K562 (cell line): Measurements from ENCODE around the gene SDK1.

Source experiments
- ETV6 ChIP-seq, 3 experiments: fragments of 150-350 bp in 1 of 3; sonication (generic) in 1 of 3; formaldehyde crosslinking in 1 of 3; IDR thresholded peaks; 2 replicates each; pipeline versions ENCODE4 v1.6.1 to v1.8.0; 2014 to 2022; ENCODE audit warnings: borderline replicate concordance in 2 of 3, low read depth in 2 of 3, antibody characterized with exemption in 1 of 3, low read length in 1 of 3, mild to moderate bottlenecking in 1 of 3, missing genetic modification reagents in 1 of 3
- ZNF274 ChIP-seq: IDR thresholded peaks from 2 replicates; pipeline ENCODE4 v1.6.1; 2011; ENCODE audit warnings: low read depth, mild to moderate bottlenecking, low read length, moderate library complexity, borderline replicate concordance
- TF ChIP-seq, protein P1 (sequence below), 3 experiments: IDR thresholded peaks in 2 of 3; conservative IDR thresholded peaks in 1 of 3; 2 replicates each; pipeline ENCODE4 v1.5.1; 2011 to 2012; ENCODE audit warnings: low read length in 3 of 3, mild to moderate bottlenecking in 3 of 3, control low read depth in 2 of 3, improper control_type of control experiment in 1 of 3, inconsistent platforms in 1 of 3, low read depth in 1 of 3, mixed read lengths in 1 of 3, moderate library complexity in 1 of 3; ENCODE audit not compliant: insufficient read depth in 2 of 3
- TF ChIP-seq, protein P2 (sequence below): fragments of 250-450 bp; sonication (Bioruptor Pico); IDR thresholded peaks from 2 replicates; pipeline ENCODE4 v1.8.0; 2021; ENCODE audit warnings: moderate library complexity, mild to moderate bottlenecking, inconsistent platforms

DNA sequence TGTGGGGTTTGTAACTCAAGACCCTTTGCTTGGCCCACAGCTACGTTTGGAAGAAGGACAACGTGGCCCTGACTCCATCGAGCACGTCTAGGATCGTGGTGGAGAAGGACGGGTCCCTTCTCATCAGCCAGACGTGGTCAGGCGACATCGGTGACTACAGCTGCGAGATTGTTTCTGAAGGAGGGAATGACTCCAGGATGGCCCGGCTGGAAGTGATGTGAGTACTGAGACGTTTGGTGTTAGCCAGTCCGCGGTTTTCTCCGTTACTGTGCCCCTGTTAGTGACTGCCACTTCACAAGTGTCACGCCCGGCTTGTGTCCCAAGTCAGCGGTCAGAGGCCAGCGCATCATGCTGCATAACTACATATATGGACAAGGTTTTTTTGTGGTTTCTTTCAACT lies 673.3 kb downstream of the SDK1 start:
- TF ChIP-seq, protein P1, sequence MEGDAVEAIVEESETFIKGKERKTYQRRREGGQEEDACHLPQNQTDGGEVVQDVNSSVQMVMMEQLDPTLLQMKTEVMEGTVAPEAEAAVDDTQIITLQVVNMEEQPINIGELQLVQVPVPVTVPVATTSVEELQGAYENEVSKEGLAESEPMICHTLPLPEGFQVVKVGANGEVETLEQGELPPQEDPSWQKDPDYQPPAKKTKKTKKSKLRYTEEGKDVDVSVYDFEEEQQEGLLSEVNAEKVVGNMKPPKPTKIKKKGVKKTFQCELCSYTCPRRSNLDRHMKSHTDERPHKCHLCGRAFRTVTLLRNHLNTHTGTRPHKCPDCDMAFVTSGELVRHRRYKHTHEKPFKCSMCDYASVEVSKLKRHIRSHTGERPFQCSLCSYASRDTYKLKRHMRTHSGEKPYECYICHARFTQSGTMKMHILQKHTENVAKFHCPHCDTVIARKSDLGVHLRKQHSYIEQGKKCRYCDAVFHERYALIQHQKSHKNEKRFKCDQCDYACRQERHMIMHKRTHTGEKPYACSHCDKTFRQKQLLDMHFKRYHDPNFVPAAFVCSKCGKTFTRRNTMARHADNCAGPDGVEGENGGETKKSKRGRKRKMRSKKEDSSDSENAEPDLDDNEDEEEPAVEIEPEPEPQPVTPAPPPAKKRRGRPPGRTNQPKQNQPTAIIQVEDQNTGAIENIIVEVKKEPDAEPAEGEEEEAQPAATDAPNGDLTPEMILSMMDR (IDR thresholded peaks at IDR 0.05 in 2 of 3, conservative IDR thresholded peaks at IDR 0.05 in 1 of 3; ENCODE audit: insufficient read depth in 2 of 3, low read depth in 1 of 3, low read length in 3 of 3) = no peak
- no peak for TF ChIP-seq ZNF274
- TF ChIP-seq ETV6 (IDR thresholded peaks at IDR 0.05; ENCODE audit: borderline replicate concordance in 1 of 2, low read depth in 2 of 2, low read length in 1 of 2) = no peak
- no peak for TF ChIP-seq ETV6 (CRISPR knock-in tag; IDR thresholded peaks at IDR 0.05; ENCODE audit: borderline replicate concordance)
- TF ChIP-seq, protein P2, sequence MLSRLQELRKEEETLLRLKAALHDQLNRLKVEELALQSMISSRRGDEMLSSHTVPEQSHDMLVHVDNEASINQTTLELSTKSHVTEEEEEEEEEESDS = no peak
